Upper lobe of right lung (tissue), 1 donor: ENCODE results near the gene CXADR. TPM values are rescaled to one million over a fixed set of nuclear protein-coding genes. Genes with fewer than 3 reads are reported as not detected.
A peak's percentile ranks its signal among the peaks of the same experiment; 100 is the strongest.
"Not testable (repeated sequence)": the region's sequence is repeated elsewhere in the genome, so short reads cannot be mapped to it uniquely, and the experiment has no call there.

Experiments used
- ATAC-seq: fragments of 200-7000 bp; cut with Tn5 transposase; one replicate; pipeline ENCODE4 v1.9.1; 2020; ENCODE audit warnings: mild to moderate bottlenecking, moderate library complexity
- DNase-seq: peaks from one replicate; pipeline ENCODE4 v3.0.0-alpha.2; 2020
- H3K27ac ChIP-seq: fragments of 200-600 bp; one replicate; pipeline ENCODE4 v1.8.0; 2022
- H3K27me3 ChIP-seq: fragments of 200-600 bp; one replicate; pipeline ENCODE4 v1.8.0; 2022; ENCODE audit warnings: mild to moderate bottlenecking
- H3K36me3 ChIP-seq: fragments of 200-600 bp; one replicate; pipeline ENCODE4 v1.8.0; 2022
- H3K4me1 ChIP-seq: fragments of 200-600 bp; one replicate; pipeline ENCODE4 v1.8.0; 2022
- H3K4me3 ChIP-seq: fragments of 200-600 bp; one replicate; pipeline ENCODE4 v1.8.0; 2022; ENCODE audit warnings: mild to moderate bottlenecking
- H3K9me3 ChIP-seq: fragments of 200-600 bp; one replicate; pipeline ENCODE4 v1.8.0; 2022
- intact Hi-C: fragments of 100-400 bp; cut with DNase I; formaldehyde crosslinking; loops from one replicate; pipeline ENCODE4 v1.11.0; 2022
- total RNA-seq: library from RNA; stranded (reverse); fragmentation: NEBNext Ultra II Directional; extraction: Animal tissue kit (Norgen Biotek cat#: 25700); gene quantifications from one replicate; pipeline ENCODE4 v1.2.1, GENCODE V29; 2021
- TF ChIP-seq, protein P1 (sequence below): fragments of 200-600 bp; IDR thresholded peaks from one replicate; pipeline ENCODE4 v1.8.0; 2022; ENCODE audit warnings: antibody characterized with exemption
- donor health status: DM: no; HTN: yes; CAD: no; lungs with severe emphysema.

CXADR gene
- total RNA-seq, 1 donor from 2014 or later = 29.0 TPM

DNA sequence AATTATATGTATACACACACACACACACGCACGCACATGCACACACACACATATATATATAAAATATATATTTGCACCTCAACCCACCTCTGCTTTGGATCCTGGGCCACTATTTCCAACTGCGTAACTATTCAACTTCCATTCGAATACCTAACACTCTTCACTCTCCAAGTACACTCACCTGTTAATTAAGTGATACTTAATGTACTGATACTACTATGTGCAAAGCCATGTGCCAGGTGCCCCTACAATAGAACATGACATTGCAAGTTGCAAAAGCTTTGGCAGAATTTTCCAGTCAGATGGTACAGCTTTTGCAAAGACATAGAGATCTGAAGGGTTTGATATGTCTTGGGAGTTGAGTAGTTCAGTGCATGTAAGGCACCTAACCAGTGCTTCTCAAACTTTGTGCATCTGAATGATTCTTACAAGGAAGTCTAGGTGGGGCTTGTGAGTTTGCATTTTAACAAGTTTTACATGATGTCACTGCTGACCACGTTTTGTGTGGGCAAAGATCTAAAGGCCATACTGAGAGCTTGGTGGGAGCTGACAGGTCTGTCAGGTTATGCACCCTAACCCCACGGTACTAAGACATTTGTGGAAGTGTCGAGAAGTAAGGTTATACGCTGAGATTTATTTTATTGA is 7.2 kb downstream of the CXADR start:
- no peak overlapping the region for H3K27ac ChIP-seq
- peaks cover 11% of the 10 kb centered on the region for H3K27me3 ChIP-seq
- intact Hi-C loops = no loop called here
- H3K9me3 ChIP-seq = no peaks in the 10 kb centered on the region
- no peak for ATAC-seq
- DNase-seq = no peak
- no peak overlapping the region for H3K4me3 ChIP-seq
- H3K36me3 ChIP-seq = no peaks in the 10 kb centered on the region
- TF ChIP-seq, protein P1, sequence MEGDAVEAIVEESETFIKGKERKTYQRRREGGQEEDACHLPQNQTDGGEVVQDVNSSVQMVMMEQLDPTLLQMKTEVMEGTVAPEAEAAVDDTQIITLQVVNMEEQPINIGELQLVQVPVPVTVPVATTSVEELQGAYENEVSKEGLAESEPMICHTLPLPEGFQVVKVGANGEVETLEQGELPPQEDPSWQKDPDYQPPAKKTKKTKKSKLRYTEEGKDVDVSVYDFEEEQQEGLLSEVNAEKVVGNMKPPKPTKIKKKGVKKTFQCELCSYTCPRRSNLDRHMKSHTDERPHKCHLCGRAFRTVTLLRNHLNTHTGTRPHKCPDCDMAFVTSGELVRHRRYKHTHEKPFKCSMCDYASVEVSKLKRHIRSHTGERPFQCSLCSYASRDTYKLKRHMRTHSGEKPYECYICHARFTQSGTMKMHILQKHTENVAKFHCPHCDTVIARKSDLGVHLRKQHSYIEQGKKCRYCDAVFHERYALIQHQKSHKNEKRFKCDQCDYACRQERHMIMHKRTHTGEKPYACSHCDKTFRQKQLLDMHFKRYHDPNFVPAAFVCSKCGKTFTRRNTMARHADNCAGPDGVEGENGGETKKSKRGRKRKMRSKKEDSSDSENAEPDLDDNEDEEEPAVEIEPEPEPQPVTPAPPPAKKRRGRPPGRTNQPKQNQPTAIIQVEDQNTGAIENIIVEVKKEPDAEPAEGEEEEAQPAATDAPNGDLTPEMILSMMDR = no peak
- H3K4me1 ChIP-seq = no peaks in the 10 kb centered on the region

DNA sequence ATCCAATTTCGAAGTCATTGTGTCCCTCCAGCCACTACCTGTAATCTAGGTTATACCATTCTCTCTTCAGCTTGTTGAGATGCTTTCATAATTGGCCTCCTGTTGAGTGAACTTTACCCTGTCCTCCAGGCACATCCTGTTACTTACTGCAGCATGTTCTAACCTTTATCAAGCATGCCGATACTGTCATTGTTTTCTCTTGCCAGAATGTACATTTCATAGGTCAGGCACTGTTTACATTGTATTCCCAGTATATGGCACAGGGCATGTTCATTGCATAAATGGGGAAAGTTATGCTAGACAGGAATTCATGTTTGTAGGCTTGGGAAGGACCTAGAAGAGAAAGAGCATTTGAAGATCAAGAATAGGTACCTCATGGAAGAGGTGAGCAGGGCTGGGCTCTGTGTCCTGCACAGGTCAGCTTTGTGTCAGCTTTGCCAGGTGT is 10.2 kb downstream of the CXADR start:
- no peak overlapping the region for H3K4me3 ChIP-seq
- intact Hi-C loops = no loop called here
- no peaks in the 10 kb centered on the region for H3K4me1 ChIP-seq
- H3K27ac ChIP-seq = no peak overlapping the region
- TF ChIP-seq, protein P1 = no peak
- H3K27me3 ChIP-seq = no peaks in the 10 kb centered on the region
- ATAC-seq (no peak), DNase-seq (no peak)
- no peaks in the 10 kb centered on the region for H3K36me3 ChIP-seq
- no peaks in the 10 kb centered on the region for H3K9me3 ChIP-seq

DNA sequence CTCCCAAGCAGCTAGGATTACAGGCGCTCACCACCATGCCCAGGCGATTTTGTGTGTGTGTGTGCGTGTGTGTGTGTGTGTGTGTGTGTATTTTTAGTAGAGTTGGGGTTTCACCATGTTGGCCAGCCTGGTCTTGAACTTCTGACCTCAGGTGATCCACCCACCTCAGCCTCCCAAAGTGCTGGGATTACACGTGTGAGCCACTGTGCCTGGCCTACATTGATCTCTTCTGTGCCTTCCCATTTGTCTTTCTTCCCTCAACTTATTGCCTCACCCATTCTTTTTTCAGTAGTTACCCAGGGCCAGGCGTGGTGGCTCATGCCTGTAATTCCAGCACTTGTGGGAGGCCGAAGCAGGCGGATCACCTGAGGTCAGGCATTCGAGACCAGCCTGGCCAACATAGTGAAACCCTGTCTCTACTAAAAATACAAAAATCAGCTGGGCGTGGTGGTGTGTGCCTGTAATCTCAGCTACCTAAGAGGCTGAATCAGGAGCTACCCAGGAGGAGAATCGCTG is 11.2 kb downstream of the CXADR start:
- H3K27ac ChIP-seq, H3K4me3 ChIP-seq, H3K9me3 ChIP-seq, DNase-seq, ATAC-seq, H3K36me3 ChIP-seq, intact Hi-C loops, H3K27me3 ChIP-seq, H3K4me1 ChIP-seq: not testable (repeated sequence)

DNA sequence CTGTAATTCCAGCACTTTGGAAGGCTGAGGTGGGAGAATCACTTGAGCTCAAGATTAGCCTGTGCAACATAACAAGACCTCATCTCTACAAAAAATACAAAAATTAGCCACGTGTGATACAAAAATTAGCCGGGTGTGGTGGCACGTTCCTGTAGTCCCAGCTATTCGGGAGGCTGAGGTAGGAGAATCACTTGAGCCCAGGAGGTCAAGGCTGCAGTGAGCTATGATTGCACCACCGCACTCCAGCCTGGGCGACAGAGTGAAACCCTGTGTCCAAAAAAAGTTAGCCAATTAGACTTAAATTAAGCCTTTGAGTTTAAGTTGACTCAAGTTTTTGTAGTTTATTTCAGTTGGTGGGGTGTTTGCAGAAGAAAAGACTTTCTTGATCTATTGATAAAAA is 11.8 kb downstream of the CXADR start:
- no peaks in the 10 kb centered on the region for H3K4me1 ChIP-seq
- no peak overlapping the region for H3K4me3 ChIP-seq
- intact Hi-C loops = no loop called here

DNA sequence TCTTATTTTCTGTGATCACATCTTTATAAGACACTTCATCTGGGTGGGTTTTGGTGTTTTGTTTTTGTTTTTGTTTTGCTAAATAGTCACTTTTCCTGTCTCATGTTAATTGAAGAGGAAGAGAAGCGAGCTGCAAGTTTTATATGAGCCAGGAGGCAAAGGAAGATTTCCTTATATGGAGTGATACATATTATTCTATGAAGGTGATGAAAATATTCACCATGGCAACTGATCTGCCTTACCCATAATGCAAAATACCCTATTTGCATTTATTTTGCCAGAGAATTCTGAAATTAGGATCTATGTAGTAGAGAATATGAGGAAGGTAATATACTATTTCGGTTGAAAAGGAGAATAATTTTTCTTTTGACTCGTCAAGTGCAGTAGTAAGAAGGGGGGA is 13.9 kb downstream of the CXADR start:
- Histone ChIP-seq H3K27me3 (no peaks in the 10 kb centered on the region), H3K9me3 (no peaks in the 10 kb centered on the region), H3K4me1 (no peaks in the 10 kb centered on the region), H3K27ac (no peak overlapping the region), H3K36me3 (no peaks in the 10 kb centered on the region), H3K4me3 (no peak overlapping the region)
- DNase-seq (no peak), ATAC-seq (no peak)
- TF ChIP-seq, protein P1 = no peak
- intact Hi-C loops = no loop called here

More for the DNA sequence above, 11.8 kb downstream of the CXADR start:
- Histone ChIP-seq H3K27me3 (no peaks in the 10 kb centered on the region), H3K36me3 (no peaks in the 10 kb centered on the region), H3K27ac (no peak overlapping the region), H3K9me3 (no peaks in the 10 kb centered on the region)
- ATAC-seq (no peak), DNase-seq (no peak)
- TF ChIP-seq, protein P1 = no peak

DNA sequence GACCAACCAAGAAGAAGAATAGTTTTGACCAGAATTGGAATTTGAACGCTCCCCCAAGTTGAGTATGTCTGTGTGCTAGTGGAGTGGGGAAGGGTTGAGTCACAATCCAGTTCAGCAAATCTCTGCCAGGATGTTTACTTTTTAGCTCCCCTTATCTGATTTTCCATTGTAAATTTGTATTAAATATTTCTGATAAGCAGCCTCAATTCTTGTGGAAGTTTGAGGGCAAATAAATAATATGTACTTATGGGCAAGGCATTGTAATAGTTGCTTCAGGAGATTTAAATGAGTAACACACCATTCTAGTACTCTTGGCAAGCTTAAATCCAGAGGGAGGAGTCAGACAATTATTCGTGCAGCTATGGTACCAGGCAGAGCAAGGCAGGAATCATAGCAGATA is 14.4 kb downstream of the CXADR start:
- no peak for DNase-seq
- no peaks in the 10 kb centered on the region for H3K36me3 ChIP-seq
- no peak overlapping the region for H3K4me3 ChIP-seq
- no peaks in the 10 kb centered on the region for H3K9me3 ChIP-seq
- peak; percentile 69 for ATAC-seq
- no peak overlapping the region for H3K27ac ChIP-seq
- no peaks in the 10 kb centered on the region for H3K4me1 ChIP-seq
- H3K27me3 ChIP-seq = no peaks in the 10 kb centered on the region
- intact Hi-C loops = no loop called here
- TF ChIP-seq, protein P1 = no peak
